Hematopoietic multipotent progenitor cell treated with erythropoietin and hydrocortisone succinate and interleukin-3 and kit ligand, for 4 days (in vitro differentiated cells): ENCODE data around the gene HOXA6.

Source experiments
- DNase-seq: peaks from one replicate; pipeline ENCODE4 v3.0.0-alpha.2; 2015

HOXA6 gene

DNA sequence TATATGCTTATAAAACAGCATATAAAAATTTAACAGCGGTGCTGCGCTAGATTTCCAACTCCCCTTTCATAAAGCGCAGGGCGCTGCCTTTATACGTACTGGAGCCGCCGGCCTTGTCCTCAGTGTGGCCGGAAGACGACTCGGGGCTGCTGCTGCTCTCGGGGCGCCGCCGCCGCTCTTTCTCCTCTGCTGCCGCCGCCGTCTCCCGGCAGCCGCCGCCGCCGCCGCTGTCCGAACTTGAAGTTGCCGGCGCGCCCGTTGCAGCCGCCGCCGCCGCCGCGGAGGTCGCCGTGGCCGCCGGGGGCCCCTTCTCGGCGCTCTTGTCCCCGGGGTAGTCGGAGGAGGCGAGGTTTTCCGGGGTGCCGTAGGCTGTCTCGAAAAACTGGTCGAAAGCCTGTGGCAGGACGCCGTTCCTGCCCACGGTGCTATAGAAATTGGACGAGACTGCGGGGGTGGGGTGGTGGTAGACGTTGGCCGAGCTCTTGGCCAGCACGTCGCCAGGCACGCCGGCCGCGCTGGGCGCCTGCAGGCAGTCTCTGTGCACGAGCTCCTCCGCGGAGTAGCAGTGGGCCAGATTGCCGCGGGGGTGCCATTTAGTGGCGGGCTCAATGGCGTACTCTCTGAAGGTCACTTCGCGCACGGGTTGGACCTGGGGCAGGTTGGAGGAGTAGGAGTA lies 36.9 kb upstream of the HOXA6 start:
- DNase-seq = peak; percentile 75

DNA sequence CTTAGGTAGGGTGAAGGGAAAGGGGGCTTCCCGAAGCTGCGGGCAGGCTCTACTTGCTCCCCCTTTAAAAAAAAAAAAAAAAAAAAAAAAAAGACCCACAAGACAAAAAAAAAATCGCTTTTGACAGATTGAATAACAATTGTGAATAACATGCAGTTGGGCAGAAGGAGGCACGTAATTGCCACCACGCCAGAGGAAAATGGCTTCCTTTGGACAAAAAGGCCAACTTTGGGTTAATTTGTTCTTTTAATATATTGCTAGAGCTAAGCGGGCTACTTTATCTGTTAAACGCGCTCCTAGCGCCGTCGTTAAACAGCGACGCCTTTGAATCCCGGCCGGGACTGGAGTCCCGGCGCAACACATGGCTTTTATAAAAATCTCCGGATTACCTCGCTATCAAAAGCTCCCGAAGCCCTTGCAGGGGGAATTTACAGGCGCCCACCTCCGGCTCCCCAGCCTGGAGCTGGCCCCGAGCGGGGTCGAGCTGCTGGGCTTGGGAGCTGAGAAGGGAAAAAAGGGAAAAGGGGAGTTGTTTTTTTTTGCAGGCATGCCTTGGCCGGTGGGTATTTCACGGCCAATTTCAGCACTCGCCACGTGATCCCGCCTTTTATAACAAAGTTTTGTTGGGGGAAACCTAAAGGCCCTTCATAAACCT lies 36.2 kb upstream of the HOXA6 start:
- DNase-seq = peak; percentile 63

DNA sequence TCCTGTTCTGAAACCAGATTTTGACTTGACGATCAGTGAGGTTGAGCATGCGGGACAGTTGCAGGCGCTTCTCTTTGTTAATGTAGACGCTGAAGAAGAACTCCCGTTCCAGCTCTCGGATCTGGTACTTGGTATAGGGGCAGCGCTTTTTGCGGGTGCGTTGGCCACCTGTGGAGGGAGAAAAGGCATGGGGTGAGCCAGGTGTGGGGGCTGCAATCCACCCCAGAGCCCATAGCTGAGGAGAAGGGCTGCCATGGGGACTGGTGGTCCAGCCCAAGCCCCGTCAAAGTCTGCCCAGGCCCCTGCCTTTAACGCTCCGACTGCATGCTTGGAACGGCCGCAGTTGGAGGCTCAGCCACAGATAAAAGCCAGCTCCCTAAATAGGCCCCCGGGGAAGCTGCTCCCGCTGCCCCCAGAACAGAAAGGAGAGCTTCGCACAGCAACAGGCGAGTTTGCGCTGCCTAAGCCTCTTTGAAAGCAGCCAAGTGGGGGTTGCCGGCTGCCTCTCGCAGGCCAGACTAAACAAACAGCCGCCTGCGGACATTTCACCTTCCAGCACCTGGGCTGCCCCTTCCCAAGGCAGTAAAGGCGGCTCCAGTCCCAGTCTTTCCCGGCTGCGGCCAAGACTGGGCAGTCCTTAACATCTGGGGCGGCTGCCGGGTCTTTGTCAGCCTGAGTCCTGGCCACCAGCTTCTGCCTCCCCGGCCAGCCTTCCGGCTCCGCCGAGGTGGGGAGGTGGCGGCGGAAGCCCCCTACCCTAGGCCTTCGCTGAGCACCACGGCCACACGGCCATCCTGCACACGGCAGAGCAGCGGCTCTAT lies 35.5 kb upstream of the HOXA6 start:
- no peak for DNase-seq

DNA sequence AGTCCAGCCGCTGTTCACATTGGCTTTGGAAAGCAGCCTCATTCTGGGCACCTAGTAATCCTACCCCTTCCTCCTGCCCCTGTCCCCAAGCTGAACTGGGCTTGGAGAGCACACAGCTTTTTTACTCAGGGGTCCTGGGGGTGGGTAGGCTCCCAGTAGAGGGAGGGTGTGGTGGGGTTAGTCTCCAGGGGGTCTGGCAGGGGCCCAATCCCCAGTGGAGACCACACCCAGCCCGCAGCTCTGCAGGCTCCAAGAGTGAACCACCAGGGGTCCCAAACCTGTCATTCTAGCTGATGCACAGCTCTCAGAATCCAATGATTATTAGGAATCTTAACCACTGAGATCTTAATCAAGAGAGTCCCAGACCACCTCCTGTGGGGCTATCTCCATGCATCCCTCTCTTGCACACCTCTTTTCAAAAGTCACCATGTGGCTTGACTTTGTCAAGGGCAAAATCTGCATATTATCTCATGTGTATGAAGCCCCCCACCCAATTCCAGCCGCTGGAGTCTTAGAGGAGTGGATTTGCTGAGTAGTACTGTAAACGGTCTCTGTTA lies 34.8 kb upstream of the HOXA6 start:
- no peak for DNase-seq

DNA sequence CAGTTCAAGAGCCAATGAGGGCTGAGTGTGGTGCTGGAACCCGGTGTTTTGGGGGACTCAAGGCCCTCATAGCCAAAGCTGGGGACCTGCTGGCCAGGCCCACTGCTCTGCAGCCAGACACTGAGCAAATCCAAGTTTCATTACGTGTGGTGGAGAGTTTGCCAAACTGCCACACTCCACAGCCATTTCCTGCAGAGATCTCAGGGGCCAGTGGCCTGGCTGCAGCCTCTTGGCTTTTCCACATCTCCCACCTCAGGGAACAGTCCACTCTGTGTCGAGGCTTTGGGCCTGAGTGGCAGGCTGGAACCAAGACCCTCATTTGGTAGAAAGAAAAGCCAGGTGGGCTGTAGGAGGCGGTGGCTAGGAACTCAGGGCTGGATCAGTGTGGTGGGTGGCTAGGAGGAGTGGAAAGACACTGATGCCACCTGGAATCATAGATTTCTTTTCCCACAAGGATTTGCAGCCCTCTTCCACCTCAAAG lies 34.3 kb upstream of the HOXA6 start:
- DNase-seq = no peak

DNA sequence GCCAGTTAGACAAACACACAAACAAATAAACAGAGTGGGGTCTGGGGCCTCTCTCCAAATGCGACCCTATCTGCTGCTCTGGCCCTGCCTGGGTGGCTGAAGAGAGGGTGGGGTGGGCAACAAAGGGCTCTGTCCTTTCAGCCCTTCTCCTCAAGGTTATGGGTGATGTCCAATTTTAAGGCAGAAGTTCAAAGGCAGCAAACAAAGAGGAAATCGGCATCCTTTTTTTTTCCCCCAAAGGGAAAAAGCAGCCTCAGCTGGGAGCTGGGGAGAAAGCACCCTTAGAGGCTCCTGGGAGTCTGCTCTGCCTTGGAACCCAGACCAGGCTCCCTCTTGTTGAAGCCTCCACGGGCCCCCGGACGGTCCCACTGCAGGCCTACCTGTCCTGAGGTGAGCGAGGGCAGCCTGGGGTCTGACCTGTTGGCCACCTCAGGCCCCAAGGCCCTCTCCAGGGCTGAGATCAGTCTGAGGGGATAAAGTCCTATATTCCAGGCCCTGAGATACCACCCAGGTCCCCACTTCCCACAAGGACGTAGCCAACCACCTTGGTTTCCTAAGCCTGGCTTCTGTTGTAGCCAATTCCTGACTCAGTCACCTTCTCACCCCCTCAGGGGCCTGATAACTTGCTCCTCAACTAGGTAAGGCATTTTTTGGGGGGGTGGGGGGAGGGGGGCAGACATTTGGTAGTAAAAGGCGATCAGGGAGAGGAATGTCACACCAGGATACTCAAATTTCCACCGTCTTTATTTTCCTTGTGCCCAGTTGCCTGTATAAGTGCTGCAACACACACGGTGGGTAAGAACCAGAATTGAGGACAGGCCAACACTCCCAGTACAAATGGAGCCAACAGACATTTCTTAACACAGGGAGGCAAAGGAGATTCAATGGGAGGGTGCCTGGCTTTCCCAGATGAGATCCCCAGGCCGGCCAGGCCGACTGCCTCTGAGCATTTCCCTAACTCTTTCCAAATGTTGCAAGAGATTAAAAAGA lies 33.2 kb upstream of the HOXA6 start:
- no peak for DNase-seq

DNA sequence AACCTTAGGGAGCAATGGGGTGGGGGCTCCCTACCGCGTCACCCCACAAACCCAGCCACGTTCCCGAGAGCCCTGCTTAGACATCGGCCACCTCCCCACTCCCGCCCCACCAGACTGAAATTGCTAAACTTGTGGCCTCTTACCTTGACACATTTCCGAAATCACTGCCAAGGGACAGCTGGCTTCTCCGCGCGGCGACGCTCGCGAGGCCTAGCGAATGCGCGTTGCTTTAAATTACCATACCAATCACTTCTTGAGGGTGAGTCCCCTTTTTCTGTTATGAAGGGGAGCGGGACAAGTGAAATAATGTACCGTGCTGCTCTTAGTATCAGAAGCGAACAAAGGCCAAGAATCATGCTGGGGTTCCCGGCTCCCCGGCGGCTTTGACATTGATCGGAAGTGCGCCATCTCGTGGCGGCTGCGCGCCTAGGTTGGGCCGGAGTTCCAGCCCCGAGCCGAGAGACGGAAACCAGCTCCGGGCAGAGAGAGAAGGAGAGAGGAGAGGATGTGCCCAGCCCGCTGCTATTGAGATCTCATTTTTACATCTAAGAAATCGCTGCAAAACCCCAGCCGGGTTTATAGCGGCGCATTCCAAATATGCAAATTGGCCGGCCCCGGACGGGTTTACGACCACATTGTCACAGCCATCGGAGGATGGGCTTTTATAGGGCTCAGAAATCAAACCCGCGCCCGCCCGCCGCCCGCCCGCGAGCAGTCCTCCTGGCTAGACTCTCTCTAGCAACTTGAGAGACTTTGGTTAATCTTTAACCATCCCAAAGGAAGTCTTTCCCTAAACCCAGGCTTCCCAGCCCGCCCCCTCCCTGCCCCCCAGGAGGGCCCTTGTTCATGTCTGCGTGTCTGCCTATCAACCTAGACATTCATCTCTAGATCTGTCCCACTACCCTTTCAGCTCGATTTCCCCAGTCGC lies 32.2 kb upstream of the HOXA6 start:
- DNase-seq = peak; percentile 88

DNA sequence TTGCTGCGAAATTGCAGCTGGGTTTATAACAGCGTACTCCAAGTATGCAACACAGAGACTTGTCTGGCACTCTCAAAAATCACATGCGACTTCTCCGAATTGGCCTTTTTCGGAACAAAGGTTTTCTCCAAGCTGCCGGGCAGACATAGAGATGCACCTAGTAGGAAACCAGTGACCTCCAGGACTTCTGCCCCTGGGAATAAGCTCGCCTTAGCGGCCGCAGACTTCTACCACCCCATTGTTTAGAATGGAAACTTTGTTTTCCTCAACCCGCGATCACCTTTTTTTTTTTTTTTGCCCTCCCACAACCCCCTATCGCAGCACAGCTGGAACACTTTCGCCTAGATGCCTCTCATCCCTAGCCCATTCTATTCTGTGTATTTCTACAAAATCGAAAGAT lies 31.5 kb upstream of the HOXA6 start:
- no peak for DNase-seq

DNA sequence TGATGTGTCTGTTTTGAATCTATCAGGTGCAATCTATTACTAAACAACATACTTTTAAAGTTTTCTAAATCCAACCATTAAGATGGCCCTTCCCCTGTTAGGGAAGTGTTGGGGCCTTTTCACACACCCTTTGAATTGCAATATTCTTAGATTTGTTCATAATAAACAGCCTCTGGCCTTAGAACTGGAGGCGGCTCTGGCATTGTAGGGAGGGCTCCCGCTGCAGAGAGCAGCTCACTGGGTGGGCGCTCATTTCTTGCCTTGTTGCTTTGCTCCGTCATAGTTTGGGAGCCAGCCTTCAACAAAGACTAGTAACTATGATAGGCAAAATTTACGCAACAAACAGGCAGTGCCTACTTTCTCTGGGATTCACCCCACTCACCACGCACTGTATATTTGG lies 30.8 kb upstream of the HOXA6 start:
- DNase-seq = no peak

DNA sequence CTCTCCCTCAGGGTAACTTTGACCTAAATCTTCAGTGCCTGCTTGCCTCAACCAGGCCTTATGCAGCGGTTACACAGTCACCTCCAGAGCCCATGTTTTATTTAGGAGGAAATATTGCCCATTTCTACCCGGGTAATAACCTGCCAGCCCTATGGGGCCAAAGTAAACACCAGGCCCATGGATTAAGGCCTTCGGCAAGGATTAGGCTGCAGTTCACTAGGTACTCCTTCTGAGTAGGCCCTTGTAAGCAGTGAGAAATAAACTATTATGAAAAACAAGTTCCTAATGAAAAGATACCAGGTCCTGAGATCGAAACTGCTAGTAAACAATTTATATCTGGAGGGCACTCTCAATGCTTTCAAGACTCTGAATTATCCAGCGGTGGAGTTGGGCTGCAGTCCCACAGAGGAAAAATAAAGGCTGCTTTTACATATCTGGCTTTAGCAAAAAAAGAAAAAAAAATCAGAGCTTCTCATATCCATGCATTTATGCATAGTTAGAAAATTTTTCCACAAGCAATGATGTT lies 30.3 kb upstream of the HOXA6 start:
- no peak for DNase-seq

DNA sequence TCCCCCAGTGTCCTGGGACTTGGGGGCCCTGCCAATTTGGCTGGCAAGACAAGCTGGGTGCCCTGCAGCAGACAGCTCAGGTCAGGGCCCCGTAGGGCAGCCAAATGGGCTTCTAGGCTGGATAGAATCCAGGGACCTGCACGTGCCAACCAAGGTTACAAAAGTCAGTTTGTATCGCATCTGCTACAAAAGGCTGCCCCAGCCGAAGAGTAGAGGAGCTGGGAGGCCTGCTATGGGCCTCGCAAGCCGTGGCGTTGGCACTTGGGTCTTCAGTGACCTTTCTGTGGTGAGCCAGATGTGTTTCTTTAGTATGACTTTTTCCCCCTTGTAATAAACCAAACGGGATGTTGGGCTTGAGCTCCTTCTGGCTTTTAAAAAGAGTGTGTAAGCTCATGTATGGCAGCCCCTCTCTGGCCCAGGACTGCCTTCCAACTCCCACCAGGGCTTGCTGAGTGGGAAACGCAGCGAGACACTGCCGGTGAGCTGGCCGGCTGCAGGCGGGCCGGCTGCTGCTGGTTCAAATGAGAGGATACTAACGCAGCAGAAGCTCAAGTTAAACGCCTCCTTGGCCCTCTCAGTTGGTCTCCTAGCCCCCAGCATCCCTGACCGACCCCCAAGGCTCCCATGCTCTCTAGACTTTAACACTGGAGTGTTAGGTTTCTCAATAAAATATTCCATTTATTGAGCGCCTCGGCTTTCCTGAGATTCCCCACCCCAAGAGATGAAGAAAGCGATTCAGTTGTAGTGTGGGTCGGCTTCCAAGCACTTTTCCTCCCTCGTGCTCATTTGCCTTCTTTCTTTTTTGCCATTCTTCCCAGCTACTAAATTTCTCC lies 29.6 kb upstream of the HOXA6 start:
- DNase-seq = no peak

DNA sequence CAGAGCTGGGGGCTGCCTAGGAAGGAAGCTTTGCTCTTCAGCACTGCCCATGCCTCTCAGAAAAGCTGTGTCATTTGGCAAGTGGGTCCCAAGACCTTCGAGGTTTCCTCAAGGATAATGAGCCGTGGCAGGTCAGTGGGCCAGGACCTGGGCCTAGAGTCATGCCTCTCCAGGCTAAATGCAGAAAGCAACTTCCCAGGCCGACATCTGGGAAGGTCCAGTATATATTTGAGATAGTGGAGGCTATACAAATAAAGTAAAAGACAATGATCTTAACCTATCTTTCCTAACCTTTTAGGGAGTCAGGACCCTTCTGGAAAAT lies 28.9 kb upstream of the HOXA6 start:
- no peak for DNase-seq

DNA sequence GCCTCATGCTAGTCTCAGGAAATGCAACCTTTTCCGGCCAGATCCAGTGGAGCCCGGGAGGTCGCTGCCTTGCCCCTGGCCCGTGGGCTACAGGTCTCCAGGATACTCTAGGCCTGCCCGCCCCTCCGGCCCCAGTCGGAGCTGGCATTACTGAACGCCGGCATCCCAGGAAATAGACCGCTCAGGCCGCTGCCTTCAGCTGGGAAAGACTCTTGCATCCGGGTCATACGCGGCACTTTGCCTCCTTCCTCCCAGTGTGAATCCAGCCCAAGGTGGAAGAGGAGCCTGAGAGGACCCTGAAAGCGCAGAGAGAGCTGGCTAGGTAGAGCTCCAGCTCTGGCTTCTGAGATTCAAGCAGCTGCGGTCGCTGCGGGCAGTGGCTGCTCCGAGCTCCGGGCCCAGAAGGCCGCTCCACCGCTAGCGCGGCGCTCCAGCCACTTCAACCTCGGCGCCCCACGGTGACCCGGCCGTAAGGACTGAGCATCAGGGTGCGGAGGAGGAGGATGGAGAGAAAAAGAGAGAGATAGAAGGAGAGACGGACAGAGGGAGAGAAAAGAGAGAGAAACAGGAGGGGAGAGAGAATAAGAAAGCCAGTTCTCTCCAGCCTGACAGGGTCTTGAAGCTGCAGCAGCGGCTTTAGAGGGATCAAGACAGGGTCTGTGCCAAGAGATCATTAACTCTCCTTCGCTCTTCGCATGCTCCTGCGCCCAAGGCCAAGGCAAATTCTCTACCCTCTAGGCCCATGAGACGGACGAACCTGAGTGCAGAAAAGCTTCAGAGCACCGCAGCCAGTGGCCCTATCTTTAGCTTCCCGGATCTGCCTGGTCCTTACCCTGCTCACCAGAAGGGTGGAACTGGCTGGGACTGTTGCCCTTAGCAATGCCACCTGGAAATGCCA lies 28.3 kb upstream of the HOXA6 start:
- no peak for DNase-seq

DNA sequence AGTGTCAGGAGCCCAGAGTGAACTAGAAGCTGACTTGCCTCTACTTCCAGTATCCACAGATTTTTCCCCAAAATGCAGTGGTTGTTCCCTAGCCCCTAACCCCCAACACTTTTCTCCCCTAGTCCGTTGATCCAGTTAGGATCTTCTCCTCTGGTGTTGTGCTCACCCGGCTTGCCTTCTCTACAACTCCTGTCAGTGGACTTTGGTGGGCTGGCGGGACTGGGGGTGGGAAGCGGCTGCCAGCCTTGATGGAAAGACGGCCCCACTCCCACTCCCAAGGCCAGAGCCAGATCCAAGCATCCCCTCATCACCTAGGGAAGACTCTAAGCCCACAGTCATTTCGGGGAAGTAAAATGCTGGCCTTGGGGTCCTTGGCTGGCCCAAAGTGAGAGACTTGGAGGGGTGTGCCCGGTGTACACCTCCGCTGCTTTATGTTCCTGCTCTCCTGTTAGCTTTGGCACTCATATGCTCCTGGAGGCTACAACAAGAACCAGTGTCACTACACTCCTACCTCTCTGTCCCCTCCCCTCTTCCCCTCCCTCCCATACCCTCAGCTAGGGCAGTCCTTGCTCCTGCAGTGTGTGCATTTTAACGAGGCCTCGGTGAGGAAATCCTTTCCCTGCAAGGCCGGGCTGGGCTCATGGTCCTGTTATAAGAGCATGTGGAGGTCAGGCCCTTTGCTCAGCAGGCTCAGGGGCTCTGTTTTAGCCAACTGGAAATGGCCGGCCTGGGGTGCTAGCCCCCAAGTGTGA lies 27.5 kb upstream of the HOXA6 start:
- DNase-seq = no peak

DNA sequence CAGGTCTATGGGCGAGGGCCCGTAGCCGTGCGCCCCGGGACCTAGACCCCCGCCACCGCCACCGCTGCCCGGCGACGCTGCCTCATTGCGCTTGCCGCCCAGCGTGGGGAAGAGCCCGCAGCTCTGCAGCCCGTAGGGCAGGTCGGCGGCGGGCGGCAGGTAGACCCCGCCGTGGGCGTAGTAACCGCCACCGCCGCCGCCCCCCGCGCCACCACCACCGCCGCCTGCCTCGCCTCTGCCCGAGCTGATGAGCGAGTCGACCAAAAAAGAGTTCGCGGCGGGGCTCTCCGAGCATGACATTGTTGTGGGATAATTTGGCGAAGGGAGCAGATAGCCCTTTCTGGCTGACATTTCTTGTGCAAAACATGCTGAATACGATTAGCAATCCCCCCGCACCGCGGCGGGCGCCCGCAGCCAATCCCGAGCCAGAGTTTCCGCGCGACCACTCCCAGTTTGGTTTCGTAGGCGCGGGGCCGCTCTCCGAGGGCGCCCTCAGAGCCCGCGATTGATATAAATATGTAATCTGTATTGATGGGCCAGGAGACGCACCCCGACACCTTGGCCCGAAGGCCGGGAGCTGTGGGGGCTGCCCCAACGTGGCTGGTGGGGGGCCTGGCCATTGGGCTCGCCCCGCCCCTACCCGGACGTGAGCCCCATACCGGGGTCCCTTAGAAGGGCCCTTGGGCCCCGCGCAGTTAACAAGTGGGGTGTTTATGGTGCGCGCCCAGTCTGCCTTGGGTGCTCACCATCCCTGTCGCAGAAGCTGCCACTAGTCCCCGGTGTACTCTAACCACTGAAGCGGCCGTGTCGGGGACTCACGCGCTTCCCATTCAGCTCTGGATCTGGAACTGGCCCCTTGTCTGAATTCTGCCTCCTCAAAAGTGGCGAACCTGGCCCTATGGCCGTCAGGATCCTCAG lies 26.6 kb upstream of the HOXA6 start, which contains the start of gene HOXA10:
TSS of gene HOXA10 (minus strand) at position 365 of the 918 bp plus-strand sequence. CDS start at position 351, 14 bp downstream.
- peak; percentile 72 for DNase-seq

DNA sequence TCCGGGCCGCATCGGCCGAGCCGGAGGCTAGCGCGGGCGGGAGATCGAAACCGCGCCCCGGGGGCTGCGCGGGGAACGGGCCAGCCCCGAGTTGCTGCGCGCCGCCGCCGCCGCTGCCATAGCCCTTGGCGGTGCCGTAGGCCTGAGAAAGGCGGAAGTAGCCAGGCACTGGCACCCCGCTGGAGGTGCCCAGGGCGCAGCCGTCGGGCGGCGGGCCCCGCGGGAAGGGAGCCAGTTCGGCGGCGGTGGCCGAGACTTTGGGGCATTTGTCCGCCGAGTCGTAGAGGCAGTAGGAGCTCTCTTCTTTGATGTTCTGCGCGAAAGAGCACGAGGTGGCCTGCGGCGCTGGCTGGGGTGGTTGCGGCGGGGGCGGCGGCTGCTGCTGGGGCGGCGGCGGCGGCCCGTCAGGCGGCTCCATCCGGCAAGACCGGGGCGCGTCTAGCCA lies 26.0 kb upstream of the HOXA6 start:
- peak; percentile 80 for DNase-seq
